Stimulated activated CD8-positive, alpha-beta memory T cell treated with anti-CD3 and anti-CD28 coated beads, Interleukin-12 subunit alpha, Interleukin-12 subunit beta, amount 100 ng/mL, for 24 hours (primary cell): ENCODE results near the gene DIAPH2.

Experiments used
- DNase-seq: peaks from one replicate; pipeline ENCODE4 v3.0.0-alpha.2; 2020; ENCODE audit errors: extremely low read depth

DIAPH2 gene

GRCh38 chrX:97050392-97050791, 365.8 kb downstream of the DIAPH2 start:
- no peak for DNase-seq

GRCh38 chrX:97057349-97057909, 372.8 kb downstream of the DIAPH2 start:
- DNase-seq = no peak

GRCh38 chrX:97060020-97060419, 375.4 kb downstream of the DIAPH2 start:
- DNase-seq = no peak

GRCh38 chrX:97065066-97065465, 380.4 kb downstream of the DIAPH2 start:
- no peak for DNase-seq

GRCh38 chrX:97065973-97066372, 381.3 kb downstream of the DIAPH2 start:
- no peak for DNase-seq

GRCh38 chrX:97066381-97066780, 381.7 kb downstream of the DIAPH2 start:
- DNase-seq = no peak

GRCh38 chrX:97070346-97070745, 385.7 kb downstream of the DIAPH2 start:
- DNase-seq = no peak

GRCh38 chrX:97074400-97074799, 389.8 kb downstream of the DIAPH2 start:
- DNase-seq = no peak

GRCh38 chrX:97089116-97089515, 404.5 kb downstream of the DIAPH2 start:
- DNase-seq = no peak

- no peak for DNase-seq
Observed at GRCh38 chrX:97096385-97096784, 411.7 kb downstream of the DIAPH2 start.

- no peak for DNase-seq
Observed at GRCh38 chrX:97102938-97103337, 418.3 kb downstream of the DIAPH2 start.

GRCh38 chrX:97109730-97110129, 425.1 kb downstream of the DIAPH2 start:
- no peak for DNase-seq

- DNase-seq = no peak
Observed at GRCh38 chrX:97117572-97117971, 432.9 kb downstream of the DIAPH2 start.

GRCh38 chrX:97119474-97120109, 434.9 kb downstream of the DIAPH2 start:
- DNase-seq = no peak

- no peak for DNase-seq
Observed at GRCh38 chrX:97123001-97123400, 438.4 kb downstream of the DIAPH2 start.

- no peak for DNase-seq
Observed at GRCh38 chrX:97126020-97126419, 441.4 kb downstream of the DIAPH2 start.

- DNase-seq = no peak
Observed at GRCh38 chrX:97132664-97133415, 448.2 kb downstream of the DIAPH2 start.

GRCh38 chrX:97145934-97146333, 461.3 kb downstream of the DIAPH2 start:
- no peak for DNase-seq

- no peak for DNase-seq
Observed at GRCh38 chrX:97155816-97156215, 471.2 kb downstream of the DIAPH2 start.

- DNase-seq = no peak
Observed at GRCh38 chrX:97158269-97158668, 473.6 kb downstream of the DIAPH2 start.

GRCh38 chrX:97159916-97160800, 475.5 kb downstream of the DIAPH2 start:
- no peak for DNase-seq

- no peak for DNase-seq
Observed at GRCh38 chrX:97167333-97167732, 482.7 kb downstream of the DIAPH2 start.
